GM23248 (cell line): ENCODE measurements around the gene HMGN4. TPM values are rescaled to one million over a fixed set of nuclear protein-coding genes. Genes with fewer than 3 reads are reported as not detected.
"Not testable (repeated sequence)": the region's sequence is repeated elsewhere in the genome, so short reads cannot be mapped to it uniquely, and the experiment has no call there.

Experiments used
- DNase-seq: peaks from one replicate; pipeline ENCODE4 v3.0.0-alpha.2; 2015
- H2AFZ ChIP-seq: fragments of 200-600 bp; sonication (generic); 2 replicates; pipeline ENCODE4 v1.6.1; 2016; ENCODE audit warnings: antibody characterized with exemption
- H3F3A ChIP-seq: fragments of 200-600 bp; sonication (generic); 2 replicates; pipeline ENCODE4 v1.6.1; 2016; ENCODE audit warnings: mild to moderate bottlenecking, antibody characterized with exemption, mixed run types; ENCODE audit not compliant: insufficient read depth
- H3K27ac ChIP-seq: fragments of 200-600 bp; sonication (generic); 2 replicates; pipeline ENCODE4 v1.5.1; 2016; ENCODE audit warnings: mild to moderate bottlenecking
- H3K27me3 ChIP-seq: fragments of 200-600 bp; sonication (generic); replicated peaks from 2 replicates; pipeline ENCODE4 v1.6.1; 2016; ENCODE audit warnings: mild to moderate bottlenecking; ENCODE audit not compliant: insufficient read depth
- H3K36me3 ChIP-seq: fragments of 200-600 bp; sonication (generic); 2 replicates; pipeline ENCODE4 v1.6.1; 2016; ENCODE audit warnings: low read depth, mild to moderate bottlenecking
- H3K4me1 ChIP-seq: fragments of 200-600 bp; sonication (generic); 2 replicates; pipeline ENCODE4 v1.6.1; 2016; ENCODE audit warnings: mild to moderate bottlenecking; ENCODE audit not compliant: insufficient read depth
- H3K4me2 ChIP-seq: fragments of 200-600 bp; sonication (generic); one replicate; pipeline ENCODE4 v1.6.1; 2016; ENCODE audit warnings: mild to moderate bottlenecking; ENCODE audit not compliant: unreplicated experiment
- H3K4me3 ChIP-seq: fragments of 200-600 bp; sonication (generic); 2 replicates; pipeline ENCODE4 v1.5.1; 2016; ENCODE audit warnings: mild to moderate bottlenecking
- H3K79me2 ChIP-seq: fragments of 200-600 bp; sonication (generic); 2 replicates; pipeline ENCODE4 v1.6.1; 2016; ENCODE audit warnings: mild to moderate bottlenecking; ENCODE audit not compliant: insufficient read depth
- H3K9ac ChIP-seq: fragments of 200-600 bp; sonication (generic); 2 replicates; pipeline ENCODE4 v1.6.1; 2016; ENCODE audit warnings: mild to moderate bottlenecking
- H3K9me2 ChIP-seq: fragments of 200-600 bp; sonication (generic); 2 replicates; pipeline ENCODE4 v1.6.1; 2016; ENCODE audit warnings: mixed run types, mild to moderate bottlenecking, moderate library complexity; ENCODE audit not compliant: insufficient read depth
- H3K9me3 ChIP-seq: fragments of 200-600 bp; sonication (generic); one replicate; pipeline ENCODE4 v1.6.1; 2017; ENCODE audit warnings: low read depth
- H4K20me1 ChIP-seq: fragments of 200-600 bp; sonication (generic); 2 replicates; pipeline ENCODE4 v1.6.0; 2016; ENCODE audit not compliant: insufficient read depth
- EZH2 ChIP-seq: fragments of 200-600 bp; sonication (generic); IDR thresholded peaks from 2 replicates; pipeline ENCODE4 v1.6.1; 2018; ENCODE audit warnings: antibody characterized with exemption, mild to moderate bottlenecking; ENCODE audit not compliant: insufficient read depth, poor library complexity, severe bottlenecking
- EZH2phosphoT487 ChIP-seq: fragments of 200-600 bp; sonication (generic); IDR thresholded peaks from 2 replicates; pipeline ENCODE4 v1.6.1; 2018; ENCODE audit warnings: antibody characterized with exemption, moderate library complexity, mild to moderate bottlenecking, low read depth; ENCODE audit not compliant: insufficient read depth
- WGBS, 2 experiments: methylation state at CpG; one replicate each; pipeline ENCODE4 v1.1.6; 2015 to 2017; ENCODE audit warnings: low lambda C conversion rate in 2 of 2, low coverage in 1 of 2; ENCODE audit errors: missing lambda C conversion rate in 2 of 2; 5-methylcytosine and 5-hydroxymethylcytosine counted together
- in situ Hi-C: fragments of 300-500 bp; cut with MboI; formaldehyde crosslinking; loops from 2 replicates; pipeline ENCODE4 v1.15.0; 2020
- polyA plus RNA-seq: library from polyadenylated mRNA; unstranded; fragments of >200 nt; fragmentation: Nextera tagmentation; extraction: Ambion mirVana; gene quantifications from 2 replicates; pipeline ENCODE4 v1.2.1, GENCODE V29; 2016
- total RNA-seq: library from RNA; depleted of rRNA; stranded (reverse); fragments of >200 nt; shearing (Covaris generic); gene quantifications from 2 replicates; pipeline ENCODE4 v1.2.3, GENCODE V29; 2014

Gene HMGN4
- total and polyA plus RNA-seq, 2 experiments from 2014 or later: 67.1 to 87.2 TPM

- Histone ChIP-seq H3F3A (peaks cover 17% of the 10 kb centered on the region), H2AFZ (no peak overlapping the region), H3K4me1 (peaks cover 15% of the 10 kb centered on the region; the same call in 1 of the 2 replicates), H3K9me2 (no peaks in the 10 kb centered on the region), H3K4me3 (no peak overlapping the region), H3K9me3 (no peaks in the 10 kb centered on the region), H3K9ac (no peak overlapping the region), H4K20me1 (no peaks in the 10 kb centered on the region), H3K79me2 (peaks cover 70% of the 10 kb centered on the region), H3K27me3 (no peaks in the 10 kb centered on the region), H3K27ac (no peak overlapping the region), H3K36me3 (peaks cover 27% of the 10 kb centered on the region), H3K4me2 (no peak overlapping the region)
- TF ChIP-seq EZH2 (no peak), EZH2phosphoT487 (no peak)
- WGBS, 2 experiments: 24 to 26% methylated on average over 1 of the region's 1 CpG
- DNase-seq: no peak
- in situ Hi-C loops: loop anchor here (25.0 kb wide), 1 partner anchor 204 kb away; no protein-coding TSS in a partner anchor
These were observed 3.4 kb downstream of the HMGN4 start for GRCh38 chr6:26541579-26541978.

- in situ Hi-C loops: loop anchor here (25.0 kb wide), 1 partner anchor 207 kb away; no protein-coding TSS in a partner anchor
- Histone ChIP-seq H3K79me2 (peaks cover 64% of the 10 kb centered on the region), H3F3A (no peaks in the 10 kb centered on the region; the same call in 1 of the 2 replicates)
These were observed 5.8 kb downstream of the HMGN4 start for GRCh38 chr6:26543953-26544352.

DNA sequence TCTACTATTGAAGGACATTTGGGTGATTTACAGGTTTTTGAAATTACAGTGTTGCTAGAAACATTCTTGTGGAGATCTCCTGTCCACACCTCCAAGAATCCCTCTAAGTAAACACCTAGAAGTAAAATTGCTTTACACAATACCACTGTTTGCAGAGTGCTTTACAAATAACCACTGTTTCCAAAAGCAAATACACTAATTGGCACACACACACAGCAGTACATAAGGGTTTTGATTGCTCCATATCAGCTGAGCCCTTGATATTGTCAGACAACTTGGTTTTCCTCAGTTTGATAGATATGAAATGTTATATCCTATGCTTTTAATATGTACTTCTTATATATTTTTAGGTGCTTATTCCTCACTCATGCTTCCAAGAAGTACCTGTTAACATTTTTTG lies 6.3 kb downstream of the HMGN4 start:
- H3K4me2 ChIP-seq: no peak overlapping the region
- no peak overlapping the region for H3K4me3 ChIP-seq
- peaks cover 31% of the 10 kb centered on the region for H3K36me3 ChIP-seq
- H3K9me3 ChIP-seq: no peaks in the 10 kb centered on the region
- no peaks in the 10 kb centered on the region for H3F3A ChIP-seq
- H3K27me3 ChIP-seq: no peaks in the 10 kb centered on the region
- H3K9me2 ChIP-seq: no peaks in the 10 kb centered on the region
- DNase-seq: no peak
- in situ Hi-C loops: loop anchor here (25.0 kb wide), 1 partner anchor 207 kb away; no protein-coding TSS in a partner anchor
- no peak overlapping the region for H2AFZ ChIP-seq
- TF ChIP-seq EZH2phosphoT487 (no peak), EZH2 (no peak)
- H3K79me2 ChIP-seq: peaks cover 58% of the 10 kb centered on the region
- H3K4me1 ChIP-seq: peaks cover 6% of the 10 kb centered on the region; the same call in 1 of the 2 replicates
- H3K27ac ChIP-seq: no peak overlapping the region
- H4K20me1 ChIP-seq: no peaks in the 10 kb centered on the region
- H3K9ac ChIP-seq: no peak overlapping the region

More at GRCh38 chr6:26543953-26544352, 5.8 kb downstream of the HMGN4 start:
- Histone ChIP-seq H3K9me3 (no peaks in the 10 kb centered on the region), H2AFZ (no peak overlapping the region), H3K9ac (no peak overlapping the region), H3K4me2 (no peak overlapping the region), H3K4me3 (no peak overlapping the region), H3K4me1 (peaks cover 10% of the 10 kb centered on the region; the same call in 1 of the 2 replicates), H4K20me1 (no peaks in the 10 kb centered on the region), H3K27ac (no peak overlapping the region), H3K27me3 (no peaks in the 10 kb centered on the region), H3K36me3 (peaks cover 31% of the 10 kb centered on the region), H3K9me2 (no peaks in the 10 kb centered on the region)
- peak; percentile 55 for DNase-seq
- no peak for TF ChIP-seq EZH2
- no peak for TF ChIP-seq EZH2phosphoT487

- Histone ChIP-seq H3K4me3 (no peak overlapping the region), H3K27ac (no peak overlapping the region), H4K20me1 (no peaks in the 10 kb centered on the region), H3K36me3 (peaks cover 31% of the 10 kb centered on the region), H3K79me2 (peaks cover 47% of the 10 kb centered on the region), H3K9ac (no peak overlapping the region), H3K4me1 (no peaks in the 10 kb centered on the region), H3K4me2 (no peak overlapping the region), H3F3A (no peaks in the 10 kb centered on the region), H3K9me2 (no peaks in the 10 kb centered on the region), H3K27me3 (no peaks in the 10 kb centered on the region), H2AFZ (no peak overlapping the region), H3K9me3 (no peaks in the 10 kb centered on the region)
- in situ Hi-C loops: loop anchor here (25.0 kb wide), 1 partner anchor 208 kb away; no protein-coding TSS in a partner anchor
- no peak for DNase-seq
- 86 to 87% methylated on average over 6 of the region's 6 CpGs for WGBS, 2 experiments
- TF ChIP-seq EZH2phosphoT487 (no peak), EZH2 (no peak)
These were observed 7.5 kb downstream of the HMGN4 start for GRCh38 chr6:26545627-26546026.

DNA sequence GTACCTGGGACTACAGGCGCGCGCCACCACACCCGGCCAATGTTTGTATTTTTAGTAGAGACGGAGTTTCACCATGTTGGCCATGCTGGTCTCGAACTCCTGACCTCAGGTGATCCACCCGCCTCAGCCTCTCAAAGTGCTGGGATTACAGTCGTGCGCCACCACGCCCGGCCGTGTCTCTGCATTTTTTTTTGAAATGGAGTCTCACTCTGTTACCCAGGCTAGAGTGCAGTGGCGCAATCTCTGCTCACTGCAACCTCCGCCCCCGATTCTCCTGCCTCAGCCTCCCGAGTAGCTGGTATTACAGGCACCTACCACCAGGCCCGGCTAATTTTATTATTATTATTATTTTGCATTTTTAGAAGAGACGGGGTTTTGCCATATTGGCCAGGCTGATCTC lies 9.2 kb downstream of the HMGN4 start:
- WGBS, 2 experiments: 92 to 96% methylated on average over 18 of the region's 18 CpGs

More for the DNA sequence above, 9.2 kb downstream of the HMGN4 start:
- H3K4me1 ChIP-seq, H3K9ac ChIP-seq, DNase-seq, H2AFZ ChIP-seq, H3K9me3 ChIP-seq, H3K4me2 ChIP-seq, H3K9me2 ChIP-seq, H3K27me3 ChIP-seq, H4K20me1 ChIP-seq, H3K27ac ChIP-seq, H3F3A ChIP-seq, H3K4me3 ChIP-seq: not testable (repeated sequence)
- Histone ChIP-seq H3K79me2 (peaks cover 30% of the 10 kb centered on the region), H3K36me3 (peaks cover 30% of the 10 kb centered on the region)
- in situ Hi-C loops: loop anchor here (25.0 kb wide), 1 partner anchor 210 kb away; no protein-coding TSS in a partner anchor
